Upper lobe of right lung (tissue), 1 donor: ENCODE data around the gene SLC10A7. TPM values are rescaled to one million over a fixed set of nuclear protein-coding genes. Genes with fewer than 3 reads are reported as not detected.

ENCODE experiments used
- ATAC-seq: fragments of 200-7000 bp; cut with Tn5 transposase; one replicate; pipeline ENCODE4 v1.9.1; 2020; ENCODE audit warnings: mild to moderate bottlenecking, moderate library complexity
- DNase-seq: peaks from one replicate; pipeline ENCODE4 v3.0.0-alpha.2; 2020
- H3K27ac ChIP-seq: fragments of 200-600 bp; one replicate; pipeline ENCODE4 v1.8.0; 2022
- H3K27me3 ChIP-seq: fragments of 200-600 bp; one replicate; pipeline ENCODE4 v1.8.0; 2022; ENCODE audit warnings: mild to moderate bottlenecking
- H3K36me3 ChIP-seq: fragments of 200-600 bp; one replicate; pipeline ENCODE4 v1.8.0; 2022
- H3K4me1 ChIP-seq: fragments of 200-600 bp; one replicate; pipeline ENCODE4 v1.8.0; 2022
- H3K4me3 ChIP-seq: fragments of 200-600 bp; one replicate; pipeline ENCODE4 v1.8.0; 2022; ENCODE audit warnings: mild to moderate bottlenecking
- H3K9me3 ChIP-seq: fragments of 200-600 bp; one replicate; pipeline ENCODE4 v1.8.0; 2022
- intact Hi-C: fragments of 100-400 bp; cut with DNase I; formaldehyde crosslinking; loops from one replicate; pipeline ENCODE4 v1.11.0; 2022
- total RNA-seq: library from RNA; stranded (reverse); fragmentation: NEBNext Ultra II Directional; extraction: Animal tissue kit (Norgen Biotek cat#: 25700); gene quantifications from one replicate; pipeline ENCODE4 v1.2.1, GENCODE V29; 2021
- TF ChIP-seq, protein P1 (sequence below): fragments of 200-600 bp; IDR thresholded peaks from one replicate; pipeline ENCODE4 v1.8.0; 2022; ENCODE audit warnings: antibody characterized with exemption
- donor health status: DM: no; HTN: yes; CAD: no; lungs with severe emphysema.

Gene SLC10A7
- total RNA-seq, 1 donor from 2014 or later, result 19.3 TPM

DNA sequence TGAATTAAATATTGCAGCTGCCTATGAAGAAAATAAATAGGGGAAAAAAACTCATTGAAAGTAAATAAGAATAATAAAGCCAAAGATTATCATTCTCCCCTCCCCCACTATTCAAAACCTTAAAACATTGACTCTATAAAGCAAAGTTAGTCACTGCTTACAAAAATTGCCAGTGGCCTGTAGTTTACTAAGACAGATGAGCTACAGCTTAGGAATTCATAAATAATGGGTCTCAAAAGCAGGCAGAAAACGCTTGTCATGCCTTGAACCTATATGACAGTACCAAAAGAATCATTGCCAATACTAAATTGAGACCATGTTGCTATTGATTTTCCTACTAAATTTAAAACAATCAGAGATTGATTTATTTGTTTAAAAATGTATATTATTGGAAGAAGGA lies 78.9 kb downstream of the SLC10A7 start:
- H3K4me1 ChIP-seq, result no peaks in the 10 kb centered on the region
- intact Hi-C loops, result no loop called here

DNA sequence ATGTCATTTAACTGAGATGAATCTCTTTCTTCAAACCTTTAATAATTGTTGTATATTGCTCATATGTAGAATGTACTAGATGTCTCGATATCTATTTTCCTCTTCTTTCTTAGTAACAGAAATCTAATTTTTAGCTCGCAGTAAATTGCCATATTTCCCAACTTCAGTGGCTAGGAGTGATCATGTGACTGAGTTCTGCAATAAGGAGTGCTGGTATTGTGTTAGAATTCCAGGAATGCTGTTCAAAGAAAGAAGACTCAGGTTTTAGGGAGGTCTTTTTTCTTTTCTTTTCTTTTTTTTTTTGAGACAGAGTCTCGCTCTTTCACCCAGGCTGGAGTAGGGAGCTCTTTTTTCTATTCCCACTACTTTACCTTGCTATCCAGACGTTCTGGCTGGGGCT lies 81.7 kb downstream of the SLC10A7 start:
- no peaks in the 10 kb centered on the region for H3K9me3 ChIP-seq
- intact Hi-C loops, result no loop called here

More for the DNA sequence above, 78.9 kb downstream of the SLC10A7 start:
- Histone ChIP-seq H3K9me3 (no peaks in the 10 kb centered on the region), H3K36me3 (no peaks in the 10 kb centered on the region), H3K27me3 (no peaks in the 10 kb centered on the region), H3K27ac (no peak overlapping the region), H3K4me3 (no peak overlapping the region)
- TF ChIP-seq, protein P1, sequence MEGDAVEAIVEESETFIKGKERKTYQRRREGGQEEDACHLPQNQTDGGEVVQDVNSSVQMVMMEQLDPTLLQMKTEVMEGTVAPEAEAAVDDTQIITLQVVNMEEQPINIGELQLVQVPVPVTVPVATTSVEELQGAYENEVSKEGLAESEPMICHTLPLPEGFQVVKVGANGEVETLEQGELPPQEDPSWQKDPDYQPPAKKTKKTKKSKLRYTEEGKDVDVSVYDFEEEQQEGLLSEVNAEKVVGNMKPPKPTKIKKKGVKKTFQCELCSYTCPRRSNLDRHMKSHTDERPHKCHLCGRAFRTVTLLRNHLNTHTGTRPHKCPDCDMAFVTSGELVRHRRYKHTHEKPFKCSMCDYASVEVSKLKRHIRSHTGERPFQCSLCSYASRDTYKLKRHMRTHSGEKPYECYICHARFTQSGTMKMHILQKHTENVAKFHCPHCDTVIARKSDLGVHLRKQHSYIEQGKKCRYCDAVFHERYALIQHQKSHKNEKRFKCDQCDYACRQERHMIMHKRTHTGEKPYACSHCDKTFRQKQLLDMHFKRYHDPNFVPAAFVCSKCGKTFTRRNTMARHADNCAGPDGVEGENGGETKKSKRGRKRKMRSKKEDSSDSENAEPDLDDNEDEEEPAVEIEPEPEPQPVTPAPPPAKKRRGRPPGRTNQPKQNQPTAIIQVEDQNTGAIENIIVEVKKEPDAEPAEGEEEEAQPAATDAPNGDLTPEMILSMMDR, result no peak
- ATAC-seq, result no peak
- DNase-seq, result no peak

DNA sequence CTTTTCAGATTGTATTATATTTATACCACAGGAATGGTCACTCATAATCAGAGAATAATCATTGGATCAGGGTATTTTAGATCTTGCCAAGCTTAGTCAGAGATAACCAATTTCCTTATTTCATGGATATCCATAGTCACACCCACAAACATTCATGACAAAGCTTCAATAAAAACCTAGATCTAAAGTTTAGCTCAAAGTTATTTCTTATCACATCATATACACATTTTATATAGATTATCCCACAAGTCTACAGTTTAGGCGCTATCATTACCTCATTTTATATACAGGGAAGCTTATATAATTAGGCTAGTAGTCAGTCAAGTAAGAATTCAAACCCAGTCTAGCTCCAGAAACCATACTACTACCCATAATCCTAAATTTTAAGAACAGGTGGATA lies 82.3 kb downstream of the SLC10A7 start:
- H3K4me3 ChIP-seq, result no peak overlapping the region
- H3K27ac ChIP-seq, result no peak overlapping the region
- H3K36me3 ChIP-seq, result no peaks in the 10 kb centered on the region
- H3K27me3 ChIP-seq, result no peaks in the 10 kb centered on the region
- no peaks in the 10 kb centered on the region for H3K9me3 ChIP-seq
- DNase-seq, result no peak
- TF ChIP-seq, protein P1, result no peak
- intact Hi-C loops, result no loop called here
- ATAC-seq, result no peak
- no peaks in the 10 kb centered on the region for H3K4me1 ChIP-seq

More for the DNA sequence above, 81.7 kb downstream of the SLC10A7 start:
- no peak overlapping the region for H3K27ac ChIP-seq
- H3K4me1 ChIP-seq, result no peaks in the 10 kb centered on the region
- no peaks in the 10 kb centered on the region for H3K27me3 ChIP-seq
- no peak for DNase-seq
- no peak for ATAC-seq
- no peaks in the 10 kb centered on the region for H3K36me3 ChIP-seq
- H3K4me3 ChIP-seq, result no peak overlapping the region
- TF ChIP-seq, protein P1, result no peak

DNA sequence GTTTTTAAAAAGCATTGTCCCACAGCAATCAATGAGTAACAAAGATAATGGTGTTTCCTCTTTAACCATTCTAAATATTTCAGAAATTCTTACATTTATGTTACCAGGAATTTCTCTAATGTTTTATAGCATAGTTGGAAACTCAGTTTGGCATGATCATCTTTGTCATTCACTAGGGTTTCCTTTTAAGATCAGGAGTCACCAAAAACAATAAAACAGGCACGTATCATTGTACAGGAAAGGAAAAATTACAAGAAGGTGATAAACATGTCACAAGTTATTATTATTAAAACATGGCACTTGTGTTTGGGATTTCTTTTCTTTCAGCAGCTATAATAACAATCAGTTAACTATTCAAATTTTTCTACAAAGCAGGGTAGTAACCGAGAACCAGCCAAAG lies 84.0 kb downstream of the SLC10A7 start:
- TF ChIP-seq, protein P1, result no peak
- intact Hi-C loops, result no loop called here
- H3K27me3 ChIP-seq, result no peaks in the 10 kb centered on the region
- no peak for ATAC-seq
- no peaks in the 10 kb centered on the region for H3K36me3 ChIP-seq
- no peaks in the 10 kb centered on the region for H3K9me3 ChIP-seq
- no peak for DNase-seq
- H3K4me1 ChIP-seq, result no peaks in the 10 kb centered on the region
- no peak overlapping the region for H3K27ac ChIP-seq
- no peak overlapping the region for H3K4me3 ChIP-seq

DNA sequence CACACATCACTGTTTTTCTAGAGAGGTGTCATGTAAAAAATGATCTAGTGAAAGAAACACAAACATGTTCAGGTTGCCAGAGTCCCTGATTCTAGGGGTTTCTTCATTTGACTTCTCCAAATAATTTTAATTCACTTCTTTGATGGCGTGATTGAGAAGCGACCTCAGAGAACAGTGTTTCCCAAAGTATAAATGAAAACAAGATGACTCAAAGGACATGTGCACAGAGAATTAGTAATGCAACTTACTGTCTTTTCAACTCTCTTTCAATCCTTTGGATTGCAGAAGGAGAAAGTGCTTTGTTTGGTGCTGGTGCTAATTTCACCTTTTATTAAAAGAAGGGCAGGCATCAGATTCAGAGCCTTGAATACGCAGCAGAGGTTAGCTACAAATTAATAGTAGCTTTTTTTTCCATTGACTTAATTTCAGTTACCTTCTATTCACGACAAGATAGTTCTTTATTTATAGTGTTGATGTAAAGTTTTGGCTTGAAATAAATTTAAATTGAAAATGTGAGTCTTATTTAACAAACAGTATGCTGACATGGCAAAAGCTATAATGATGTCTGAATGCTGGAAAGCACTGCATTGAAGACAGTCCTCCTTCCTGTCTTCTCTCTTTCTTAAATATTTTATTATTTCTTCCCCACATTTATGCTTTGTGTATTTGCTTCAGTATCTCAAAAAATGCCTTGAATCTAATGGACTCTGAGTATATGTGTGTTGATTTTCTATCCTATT lies 85.1 kb downstream of the SLC10A7 start:
- H3K4me1 ChIP-seq, result no peaks in the 10 kb centered on the region
- H3K27ac ChIP-seq, result no peak overlapping the region
- intact Hi-C loops, result no loop called here
- DNase-seq, result no peak
- no peaks in the 10 kb centered on the region for H3K9me3 ChIP-seq
- no peak overlapping the region for H3K4me3 ChIP-seq
- no peaks in the 10 kb centered on the region for H3K27me3 ChIP-seq
- no peaks in the 10 kb centered on the region for H3K36me3 ChIP-seq
- no peak for ATAC-seq
- TF ChIP-seq, protein P1, result no peak
